Smooth muscle cell (in vitro differentiated cells): ENCODE data around the gene KLF13. TPM values are rescaled to one million over a fixed set of nuclear protein-coding genes. Genes with fewer than 3 reads are reported as not detected.

ENCODE experiments used
- DNase-seq: peaks from one replicate; lab custom pipeline; 2025; ENCODE audit not compliant: unreplicated experiment; lab: John Stamatoyannopoulos, UW
- H2AFZ ChIP-seq: fragments of 200-600 bp; sonication (generic); 2 replicates; pipeline ENCODE4 v1.6.0; 2016; ENCODE audit warnings: antibody characterized with exemption, low read depth, mild to moderate bottlenecking
- H3F3A ChIP-seq: fragments of 200-600 bp; sonication (generic); 2 replicates; pipeline ENCODE4 v1.6.0; 2017; ENCODE audit warnings: antibody characterized with exemption, low read depth
- H3K27ac ChIP-seq: fragments of 200-600 bp; sonication (generic); 2 replicates; pipeline ENCODE4 v1.5.1; 2016; ENCODE audit warnings: low read depth, mild to moderate bottlenecking
- H3K27me3 ChIP-seq: fragments of 200-600 bp; sonication (generic); 2 replicates; pipeline ENCODE4 v1.6.1; 2016; ENCODE audit warnings: low read depth, mild to moderate bottlenecking
- H3K36me3 ChIP-seq: fragments of 200-600 bp; sonication (generic); 2 replicates; pipeline ENCODE4 v1.5.1; 2016; ENCODE audit warnings: low read depth
- H3K4me1 ChIP-seq: fragments of 200-600 bp; sonication (generic); 2 replicates; pipeline ENCODE4 v1.5.1; 2016; ENCODE audit warnings: low read depth
- H3K4me2 ChIP-seq: fragments of 200-600 bp; sonication (generic); 2 replicates; pipeline ENCODE4 v1.6.0; 2016; ENCODE audit warnings: mild to moderate bottlenecking
- H3K4me3 ChIP-seq: fragments of 200-600 bp; sonication (generic); 2 replicates; pipeline ENCODE4 v1.5.1; 2016; ENCODE audit warnings: mild to moderate bottlenecking
- H3K79me2 ChIP-seq: fragments of 200-600 bp; sonication (generic); 2 replicates; pipeline ENCODE4 v1.6.0; 2016; ENCODE audit warnings: low read depth, mild to moderate bottlenecking
- H3K9ac ChIP-seq: fragments of 200-600 bp; sonication (generic); 2 replicates; pipeline ENCODE4 v1.6.0; 2016; ENCODE audit warnings: low read depth
- H3K9me3 ChIP-seq: fragments of 200-600 bp; sonication (generic); replicated peaks from 2 replicates; pipeline ENCODE4 v1.5.1; 2016; ENCODE audit warnings: low read depth
- H4K20me1 ChIP-seq: fragments of 200-600 bp; sonication (generic); 2 replicates; pipeline ENCODE4 v1.6.0; 2016; ENCODE audit warnings: low read depth
- CTCF ChIP-seq: fragments of 200-600 bp; sonication (generic); IDR thresholded peaks from 2 replicates; pipeline ENCODE4 v1.5.1; 2017; ENCODE audit warnings: borderline replicate concordance, mild to moderate bottlenecking, antibody characterized with exemption; ENCODE audit not compliant: insufficient read depth, poor library complexity, severe bottlenecking
- WGBS: methylation state at CpG from one replicate; pipeline ENCODE4 v1.1.7; 2016; ENCODE audit warnings: low lambda C conversion rate; 5-methylcytosine and 5-hydroxymethylcytosine counted together
- polyA plus RNA-seq: library from polyadenylated mRNA; unstranded; fragments of >200 nt; fragmentation: Nextera tagmentation; extraction: Ambion mirVana; gene quantifications from 2 replicates; pipeline ENCODE4 v1.2.1, GENCODE V29; 2016
- total RNA-seq: library from RNA; depleted of rRNA; stranded (reverse); fragments of >200 nt; gene quantifications from 2 replicates; pipeline ENCODE4 v1.2.3, GENCODE V29; 2014

Gene KLF13
- total RNA-seq (74.2 and 77.4 TPM in 2 replicates), polyA plus RNA-seq (42.1 and 58.0 TPM in 2 replicates)

- TF ChIP-seq CTCF = no peak
- Histone ChIP-seq H4K20me1 (peaks cover 34% of the 10 kb centered on the region), H2AFZ (peak within 1 kb of the TSS; percentile 64), H3K36me3 (no peaks in the 10 kb centered on the region), H3F3A (no peaks in the 10 kb centered on the region), H3K9me3 (peaks cover 3% of the 10 kb centered on the region), H3K4me3 (peak within 1 kb of the TSS; percentile 86), H3K4me1 (peaks cover 15% of the 10 kb centered on the region), H3K4me2 (peak within 1 kb of the TSS; percentile 98), H3K27me3 (no peaks in the 10 kb centered on the region), H3K9ac (peak within 1 kb of the TSS; percentile 87), H3K79me2 (peaks cover 34% of the 10 kb centered on the region), H3K27ac (peak within 1 kb of the TSS; percentile 93)
- peak; percentile 97 for DNase-seq
- WGBS = under 1% methylated on average over 36 of the region's 99 CpGs
Observed at GRCh38 chr15:31326156-31326874, at the start of gene KLF13. TSS of gene KLF13 (plus strand) at chr15:31326835. CDS start at chr15:31327213, 378 bp downstream.

DNA sequence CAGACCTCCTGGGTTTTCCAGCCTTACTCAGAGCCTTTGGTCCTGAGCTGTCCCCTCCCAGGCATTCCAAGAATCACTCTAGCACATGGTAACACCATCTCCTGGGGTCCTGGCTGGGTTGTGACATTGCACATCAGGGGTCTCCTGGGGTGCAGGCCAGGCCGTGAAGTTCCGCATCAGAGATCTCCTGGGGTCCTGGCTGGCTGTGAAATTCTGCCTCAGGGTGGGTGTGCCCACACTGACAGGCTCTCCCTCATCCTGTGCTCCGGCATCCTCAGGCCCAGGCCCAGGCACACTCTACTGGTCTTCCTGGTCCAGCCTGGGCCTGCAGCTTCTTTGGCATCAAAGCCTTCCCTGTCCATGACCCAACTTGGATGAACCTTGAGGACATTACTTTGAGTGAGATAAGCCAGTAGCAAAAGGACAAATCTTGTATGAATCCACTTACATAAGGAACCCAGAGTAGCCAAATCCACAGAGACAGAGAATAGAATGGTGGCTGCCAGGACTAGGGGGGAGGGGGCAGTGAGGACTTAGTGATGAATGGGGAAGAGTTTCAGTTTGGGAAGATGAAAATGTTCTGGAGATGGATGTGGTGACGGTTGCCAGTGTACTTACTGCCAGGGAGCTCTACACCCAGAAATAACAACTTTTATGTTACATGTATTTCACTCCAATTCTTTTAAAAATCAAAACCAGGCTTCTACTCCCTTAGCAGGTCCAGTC, 49.1 kb upstream of the KLF13 start:
- no peaks in the 10 kb centered on the region for H3K27me3 ChIP-seq
- H3K9me3 ChIP-seq = no peaks in the 10 kb centered on the region
- no peaks in the 10 kb centered on the region for H4K20me1 ChIP-seq
- H3K4me1 ChIP-seq = peaks cover 4% of the 10 kb centered on the region
- no peaks in the 10 kb centered on the region for H3K79me2 ChIP-seq
- DNase-seq = no peak
- H3F3A ChIP-seq = peaks cover 4% of the 10 kb centered on the region
- H3K4me2 ChIP-seq = no peak overlapping the region
- no peak overlapping the region for H3K27ac ChIP-seq
- TF ChIP-seq CTCF = no peak
- 94% methylated on average over 4 of the region's 4 CpGs for WGBS
- H3K9ac ChIP-seq = no peak overlapping the region
- H3K36me3 ChIP-seq = no peaks in the 10 kb centered on the region
- no peak overlapping the region for H2AFZ ChIP-seq
- no peak overlapping the region for H3K4me3 ChIP-seq

DNA sequence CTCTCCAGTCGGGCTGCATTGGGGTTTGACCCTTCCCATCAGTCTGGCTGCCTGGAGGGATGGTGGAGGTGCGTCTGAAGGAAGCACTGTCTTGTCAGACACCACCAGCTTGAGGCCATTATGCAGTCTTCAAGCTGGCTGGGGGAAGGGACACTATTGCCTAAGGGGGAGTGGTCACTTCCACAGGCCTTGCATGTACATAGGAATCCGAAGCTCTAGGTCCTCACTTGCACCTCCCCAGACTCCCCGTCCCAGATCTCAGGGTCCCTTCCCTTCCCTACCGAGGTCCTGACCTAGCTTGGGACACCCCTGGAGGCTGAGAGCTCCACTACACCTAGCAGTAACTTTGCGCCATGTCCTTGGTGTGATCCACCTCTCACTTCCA, 48.6 kb upstream of the KLF13 start:
- DNase-seq = no peak
- Histone ChIP-seq H3K27ac (no peak overlapping the region), H3K9me3 (no peaks in the 10 kb centered on the region), H3F3A (no peaks in the 10 kb centered on the region), H3K79me2 (no peaks in the 10 kb centered on the region), H3K27me3 (no peaks in the 10 kb centered on the region), H3K4me3 (no peak overlapping the region), H2AFZ (no peak overlapping the region), H3K4me1 (peaks cover 4% of the 10 kb centered on the region), H3K9ac (no peak overlapping the region), H4K20me1 (no peaks in the 10 kb centered on the region), H3K4me2 (no peak overlapping the region), H3K36me3 (no peaks in the 10 kb centered on the region)
- TF ChIP-seq CTCF = no peak
- 90% methylated on average over 6 of the region's 6 CpGs for WGBS
